Activated gamma-delta T cell treated with anti-CD3 and anti-CD28 coated beads, Interleukin-2, amount 50 U/mL, for 16 hours (primary cell): ENCODE measurements around the gene INF2.

ENCODE experiments used
- DNase-seq: peaks from one replicate; pipeline ENCODE4 v3.0.0-alpha.2; 2020; ENCODE audit warnings: low read depth

Gene INF2

GRCh38 chr14:104689881-104690711 is 678 bp downstream of the INF2 start:
- no peak for DNase-seq

- no peak for DNase-seq
Measured at GRCh38 chr14:104690861-104691455, 1.5 kb downstream of the INF2 start.

- DNase-seq, result no peak
Measured at GRCh38 chr14:104691546-104692260, 2.3 kb downstream of the INF2 start.

GRCh38 chr14:104692261-104692938 is 3.0 kb downstream of the INF2 start:
- DNase-seq, result no peak

- no peak for DNase-seq
Measured at GRCh38 chr14:104692939-104693315, 3.5 kb downstream of the INF2 start.

- no peak for DNase-seq
Measured at GRCh38 chr14:104693482-104694431, 4.3 kb downstream of the INF2 start.

- DNase-seq, result no peak
Measured at GRCh38 chr14:104694475-104694950, 5.1 kb downstream of the INF2 start.

GRCh38 chr14:104694991-104695659 is 5.7 kb downstream of the INF2 start:
- DNase-seq, result no peak

GRCh38 chr14:104695660-104696000 is 6.2 kb downstream of the INF2 start:
- DNase-seq, result no peak

GRCh38 chr14:104696671-104697316 is 7.4 kb downstream of the INF2 start:
- no peak for DNase-seq

- no peak for DNase-seq
Measured at GRCh38 chr14:104697317-104697703, 7.9 kb downstream of the INF2 start.

- no peak for DNase-seq
Measured at GRCh38 chr14:104697892-104698583, 8.6 kb downstream of the INF2 start.

- no peak for DNase-seq
Measured at GRCh38 chr14:104698688-104699425, 9.4 kb downstream of the INF2 start.

GRCh38 chr14:104699426-104699748 is 10.0 kb downstream of the INF2 start:
- DNase-seq, result no peak

- no peak for DNase-seq
Measured at GRCh38 chr14:104700225-104700651, 10.8 kb downstream of the INF2 start.

- no peak for DNase-seq
Measured at GRCh38 chr14:104700747-104701217, 11.4 kb downstream of the INF2 start.

GRCh38 chr14:104701383-104702076 is 12.1 kb downstream of the INF2 start:
- no peak for DNase-seq

- DNase-seq, result no peak
Measured at GRCh38 chr14:104702106-104702505, 12.7 kb downstream of the INF2 start.
